ENCODE measurements around the gene AMBP.
A peak's percentile ranks its signal among the peaks of the same experiment; 100 is the strongest.
"Not testable (repeated sequence)": the region's sequence is repeated elsewhere in the genome, so short reads cannot be mapped to it uniquely, and the experiment has no call there.

Gene AMBP

DNA sequence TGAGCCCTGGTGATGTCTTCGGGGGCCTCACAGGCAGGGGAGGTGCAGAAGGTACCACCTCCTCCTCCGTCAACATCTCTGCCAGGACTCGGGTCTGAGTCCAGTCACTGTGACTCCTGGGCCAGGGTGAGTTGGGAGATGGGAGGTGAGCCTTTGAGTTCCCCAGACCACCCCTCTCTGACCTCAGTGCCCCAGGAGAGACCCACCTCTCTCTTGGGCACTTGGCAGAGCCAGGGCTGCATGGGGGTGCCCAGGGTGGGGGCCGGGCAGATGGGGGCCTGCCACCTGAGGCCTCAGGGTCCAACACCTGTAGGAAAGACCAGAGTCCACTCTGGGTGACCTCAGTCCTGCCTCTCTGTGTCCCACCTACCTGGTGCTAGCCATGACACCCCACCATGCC lies 14.2 kb upstream of the AMBP start:
- DNase-seq (ENCODE audit: low read depth) = no peak

DNA sequence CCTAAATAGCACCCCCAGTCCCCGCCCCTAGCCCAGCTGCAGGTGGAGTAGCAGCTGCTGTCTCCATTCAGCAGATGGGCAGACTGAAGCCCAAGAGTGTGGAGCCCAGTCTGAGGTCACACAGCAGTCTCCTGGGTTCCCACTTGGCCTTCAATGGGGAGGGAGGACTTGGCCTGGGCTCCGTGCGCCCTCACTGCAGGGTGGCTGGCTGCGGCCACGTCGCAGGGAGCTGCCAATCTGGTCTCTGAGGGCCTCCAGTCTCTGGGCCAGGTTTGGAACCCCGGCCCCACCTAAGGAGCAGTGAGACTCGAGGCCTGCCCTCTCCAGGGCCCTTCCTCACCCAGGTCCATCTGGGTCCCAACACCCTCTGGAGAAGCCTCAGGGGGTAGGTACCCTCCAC lies 13.6 kb upstream of the AMBP start:
- DNase-seq (ENCODE audit: low read depth) = no peak

DNA sequence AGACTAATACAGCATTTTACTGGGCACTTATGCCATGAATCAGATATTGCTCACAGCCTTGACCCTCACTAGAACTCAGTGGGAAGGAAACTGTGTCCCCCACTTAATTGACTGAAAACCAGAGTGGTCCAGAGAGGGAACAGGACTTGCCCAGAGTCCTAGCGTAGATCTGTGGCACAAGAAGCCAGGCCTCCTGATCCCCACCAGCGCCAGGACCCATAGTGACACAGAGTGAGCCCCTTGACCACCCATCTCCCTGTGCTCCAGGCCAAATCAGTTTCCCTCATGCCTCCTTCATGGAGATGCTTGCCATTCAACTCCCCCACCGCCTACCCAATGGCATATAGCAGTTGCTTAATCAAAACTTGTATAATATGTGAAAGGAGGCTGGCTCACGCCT lies 12.7 kb upstream of the AMBP start:
- no peak for DNase-seq (ENCODE audit: low read depth)

DNA sequence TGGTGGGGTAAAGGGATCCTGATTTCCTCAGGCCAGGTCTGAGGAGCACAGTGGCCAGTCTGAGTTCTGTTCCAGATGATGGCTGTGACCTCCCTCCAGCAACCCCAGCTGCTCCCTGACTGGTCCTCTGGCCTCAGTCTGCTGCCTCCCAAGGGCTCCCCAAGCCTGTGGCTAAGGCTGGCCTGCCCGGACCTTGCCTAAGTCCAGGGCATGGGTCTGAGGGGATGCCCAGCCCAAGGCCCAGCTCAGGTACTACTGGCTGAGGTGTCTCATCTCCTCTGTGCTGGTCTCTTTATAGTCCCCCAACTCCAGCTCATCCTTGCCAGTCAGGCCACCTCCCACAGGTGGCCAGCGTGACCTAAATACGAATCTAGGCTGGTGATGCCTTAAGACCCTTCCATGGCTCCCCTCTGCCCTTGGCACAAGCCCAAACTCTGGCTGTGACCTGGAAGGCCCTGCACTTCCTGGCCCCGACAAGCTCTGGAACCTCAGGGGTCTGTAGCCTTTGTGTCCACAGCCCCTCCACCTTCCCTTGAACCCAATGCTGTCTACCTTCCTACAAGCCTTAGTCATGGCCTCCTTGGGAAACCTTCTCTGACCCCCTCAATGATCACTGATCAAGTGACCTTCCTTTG lies 11.2 kb upstream of the AMBP start:
- no peak for DNase-seq (ENCODE audit: low read depth)

DNA sequence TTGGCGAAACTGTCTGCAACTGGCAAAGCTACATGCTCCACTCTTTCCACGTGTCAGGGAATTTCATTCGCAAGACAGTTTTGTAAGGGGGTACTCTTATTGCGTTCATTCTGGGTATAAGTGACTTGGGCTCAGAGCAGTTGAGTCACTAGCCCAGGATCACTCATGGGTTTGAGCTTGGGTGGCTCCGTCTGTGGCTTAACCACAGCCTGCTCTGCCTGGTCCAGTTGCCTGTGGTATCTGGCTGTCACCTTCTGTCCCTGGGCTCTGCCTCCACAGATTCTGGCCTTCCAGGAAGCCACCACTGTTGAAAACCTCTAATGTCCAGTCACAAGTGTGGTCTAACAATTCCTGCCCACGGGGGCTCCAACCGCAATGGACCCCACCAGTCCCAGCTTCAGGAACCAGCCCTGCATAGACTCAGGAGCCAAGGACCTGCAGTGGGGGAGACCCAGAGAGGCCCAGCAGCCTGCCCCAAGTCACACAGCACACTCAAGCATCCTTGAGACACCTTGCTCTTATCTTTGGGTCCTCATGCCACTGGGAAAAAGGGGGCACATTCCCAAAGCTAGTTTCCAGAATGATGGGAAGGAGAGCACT lies 10.6 kb upstream of the AMBP start:
- no peak for DNase-seq (ENCODE audit: low read depth)

DNA sequence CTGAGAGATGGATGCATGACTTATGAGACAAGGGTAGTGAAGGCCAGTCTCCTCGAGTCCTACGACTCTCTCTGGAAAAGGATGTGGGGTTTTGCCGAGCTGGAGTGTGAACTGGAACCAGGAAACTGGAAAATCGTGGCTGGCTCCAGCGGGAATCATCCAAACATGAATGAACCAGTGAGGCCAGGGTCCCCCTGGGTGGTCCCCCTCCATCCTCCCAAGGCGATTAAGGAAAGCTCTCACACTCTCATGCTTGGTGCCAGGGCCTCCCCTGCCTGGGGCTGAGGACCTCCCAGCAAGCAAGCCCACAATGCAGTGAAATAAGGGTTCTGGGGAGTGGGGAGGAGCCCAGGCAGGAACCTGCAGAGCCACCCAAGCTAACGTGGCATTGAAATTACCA lies 9.6 kb upstream of the AMBP start:
- DNase-seq (ENCODE audit: low read depth) = no peak

DNA sequence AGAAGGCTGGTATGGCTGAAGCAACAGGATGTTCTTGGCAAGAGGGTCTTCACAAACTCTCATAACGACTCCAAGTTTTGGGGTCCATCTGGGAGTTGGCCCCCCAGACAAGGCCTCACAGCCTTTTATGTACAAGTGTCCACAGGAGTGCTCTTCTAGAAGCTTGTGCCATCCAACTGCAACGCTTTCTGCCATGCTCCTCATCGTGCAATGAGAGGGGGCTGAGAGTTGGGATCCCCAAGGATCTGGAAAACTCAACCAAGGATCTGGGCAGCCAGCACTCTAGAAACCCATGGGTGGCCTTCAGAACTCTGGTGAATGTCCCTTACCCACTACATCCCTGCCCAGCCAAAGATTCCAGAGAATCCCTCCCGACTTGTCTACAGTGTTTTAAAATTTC lies 8.5 kb upstream of the AMBP start:
- no peak for DNase-seq (ENCODE audit: low read depth)

DNA sequence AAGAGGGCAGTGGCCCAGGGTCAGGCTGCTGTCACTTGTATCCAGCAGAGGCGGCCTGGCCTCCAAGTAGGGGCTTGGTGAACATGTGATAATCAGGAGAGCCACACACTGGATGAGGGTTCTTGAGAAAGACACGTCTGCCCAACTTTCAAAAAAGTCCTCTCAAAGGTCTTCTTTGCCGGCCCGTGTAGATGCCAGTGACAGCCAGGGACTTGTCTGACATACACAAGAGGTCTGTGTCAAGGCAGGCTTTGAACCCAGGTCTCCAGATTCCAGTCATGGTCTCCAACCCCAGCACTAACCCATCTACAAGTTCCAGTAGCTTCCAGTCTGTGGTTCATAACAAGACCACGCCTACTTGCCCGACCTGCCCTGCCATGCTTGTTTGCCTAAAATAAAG lies 7.9 kb upstream of the AMBP start:
- no peak for DNase-seq (ENCODE audit: low read depth)

DNA sequence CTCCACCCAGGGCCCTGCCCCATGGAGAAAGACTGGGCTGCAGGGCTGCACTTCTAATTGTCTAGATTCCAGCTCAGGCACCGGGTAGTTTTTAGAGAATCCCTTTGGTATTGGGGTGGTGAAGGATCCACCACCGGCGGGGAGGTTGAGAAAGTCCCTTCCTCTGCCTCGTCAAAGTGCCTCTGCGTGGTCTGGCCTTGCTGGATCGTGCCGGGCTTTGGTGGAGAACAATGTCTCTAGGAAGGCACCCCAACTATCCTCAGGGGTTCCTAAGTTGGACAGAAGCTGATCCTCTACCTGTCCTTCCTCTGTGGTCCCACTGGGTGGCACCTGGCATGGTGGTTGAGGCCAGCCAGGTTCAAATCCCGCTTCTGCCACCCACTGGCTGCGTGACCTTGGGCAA lies 7.3 kb upstream of the AMBP start:
- DNase-seq (ENCODE audit: low read depth) = no peak

DNA sequence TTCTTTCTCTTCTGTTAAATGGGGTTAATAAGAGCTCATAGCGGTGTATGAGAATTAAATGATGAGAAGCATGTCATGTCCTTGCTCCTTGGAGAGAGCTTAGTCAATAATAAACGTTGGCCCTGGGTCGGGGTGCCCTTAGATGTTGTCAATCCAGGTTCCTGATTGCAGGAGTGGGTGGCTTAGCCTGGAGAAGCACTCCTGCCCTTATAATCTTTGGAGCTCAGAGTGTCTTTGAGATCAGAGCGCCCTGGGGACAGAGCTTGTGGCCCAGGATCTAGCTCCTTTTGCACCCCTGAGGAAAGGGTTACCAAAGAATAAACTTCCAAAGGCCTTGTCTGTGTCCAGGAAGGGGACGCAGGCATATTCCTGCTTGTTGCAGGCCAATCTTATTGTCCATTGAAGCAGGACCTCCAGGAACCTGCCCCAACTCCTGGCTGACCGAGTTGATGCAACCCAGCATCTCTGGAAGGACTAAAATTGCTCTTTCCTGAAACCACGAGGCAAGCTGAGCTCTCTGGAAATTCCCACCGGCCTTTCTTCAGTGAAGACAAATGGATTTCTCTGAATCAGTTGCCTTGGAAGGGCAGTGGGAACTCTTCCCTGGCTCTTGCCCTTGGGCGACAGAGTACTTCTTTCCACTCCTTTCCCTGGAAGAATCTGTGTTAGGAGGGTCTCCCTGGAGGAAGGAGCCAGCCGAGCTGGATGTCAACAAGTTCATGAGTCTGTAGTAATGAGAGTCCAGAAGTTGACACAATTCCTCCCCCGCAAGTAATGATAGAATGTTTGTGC lies 6.4 kb upstream of the AMBP start:
- no peak for DNase-seq (ENCODE audit: low read depth)

DNA sequence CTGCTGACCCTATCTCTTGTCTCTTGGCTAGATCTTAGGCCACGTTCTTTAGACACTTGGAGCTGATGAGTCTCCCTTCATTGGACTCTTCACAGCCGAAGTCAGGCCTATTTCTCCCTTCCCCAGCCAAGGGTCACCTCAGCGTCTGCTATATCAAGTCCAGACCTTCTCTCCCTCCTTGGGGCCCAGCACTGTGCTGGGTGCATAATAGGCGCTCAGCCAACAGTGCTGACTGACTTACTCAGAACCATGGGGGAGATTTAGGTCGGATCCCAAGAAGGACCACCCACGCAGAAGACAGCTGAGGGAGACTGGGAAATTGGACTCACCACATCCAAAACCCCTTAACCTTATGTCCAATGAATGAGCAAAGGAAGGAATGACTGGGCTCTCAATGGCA lies 5.6 kb upstream of the AMBP start:
- no peak for DNase-seq (ENCODE audit: low read depth)

DNA sequence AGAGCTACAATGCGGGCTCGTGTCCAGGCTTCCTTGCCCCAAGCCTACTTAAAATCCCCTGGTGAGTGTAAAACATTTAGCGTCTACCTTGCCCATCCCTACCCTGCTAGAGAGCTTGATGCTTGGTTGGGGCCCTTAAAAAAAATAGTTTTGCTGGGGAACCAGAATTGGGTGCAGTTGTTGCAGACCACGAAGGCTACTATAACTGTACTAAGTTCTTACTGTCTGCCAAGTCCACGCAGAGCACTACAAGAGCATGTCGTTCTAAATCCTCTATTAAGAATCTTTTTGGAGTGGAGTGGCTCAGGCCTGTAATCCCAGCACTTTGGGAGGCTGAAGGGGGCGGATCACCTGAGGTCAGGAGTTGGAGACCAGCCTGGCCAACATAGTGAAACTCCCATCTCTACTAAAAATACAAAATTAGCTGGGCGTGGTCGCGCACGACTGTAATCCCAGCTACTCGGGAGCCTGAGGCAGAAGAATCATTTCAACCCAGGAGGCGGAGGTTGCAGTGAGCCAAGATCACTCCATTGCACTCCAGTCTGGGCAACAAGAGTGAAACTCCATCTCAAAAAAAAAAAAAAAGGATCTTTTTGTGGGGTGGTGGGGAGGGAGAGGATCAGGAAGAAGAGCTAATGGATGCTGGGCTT lies 4.8 kb upstream of the AMBP start:
- DNase-seq (ENCODE audit: low read depth) = not testable (repeated sequence)

DNA sequence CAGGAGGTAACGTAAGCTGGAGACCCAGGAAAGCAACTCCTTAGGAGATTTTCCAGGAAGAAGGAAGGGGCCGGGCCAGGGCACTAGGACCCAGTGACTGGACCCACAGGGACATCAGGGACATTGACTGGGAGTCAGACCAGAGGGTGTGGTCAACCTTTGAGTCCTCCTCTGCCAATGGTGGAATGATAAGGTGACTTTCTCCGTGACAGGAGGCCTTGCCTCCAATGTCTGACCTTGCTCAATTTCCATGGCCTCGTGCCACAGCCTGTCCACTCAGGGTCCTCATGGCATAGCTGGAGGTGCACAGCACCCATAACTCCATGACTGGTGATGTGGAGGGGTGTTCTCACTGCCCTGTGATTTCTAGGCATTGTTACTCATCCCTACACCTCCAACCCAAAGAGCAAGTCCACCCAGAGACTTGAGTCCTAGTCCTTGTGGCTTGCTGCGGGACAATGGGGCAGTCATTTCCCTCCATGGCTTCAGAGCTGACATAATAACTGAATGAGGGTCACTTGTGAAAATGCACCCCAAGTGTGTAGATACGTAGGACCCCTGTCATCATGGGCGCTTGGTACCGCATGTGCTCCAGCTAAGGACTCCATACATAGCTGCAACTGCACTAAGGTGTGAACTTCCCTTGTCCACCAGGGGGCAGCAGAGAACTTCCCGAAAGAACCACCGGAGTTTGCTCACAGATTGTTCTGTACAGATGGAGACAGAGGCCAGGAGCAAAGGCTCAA lies 4.1 kb upstream of the AMBP start:
- peak; percentile 60 for DNase-seq (ENCODE audit: low read depth)

DNA sequence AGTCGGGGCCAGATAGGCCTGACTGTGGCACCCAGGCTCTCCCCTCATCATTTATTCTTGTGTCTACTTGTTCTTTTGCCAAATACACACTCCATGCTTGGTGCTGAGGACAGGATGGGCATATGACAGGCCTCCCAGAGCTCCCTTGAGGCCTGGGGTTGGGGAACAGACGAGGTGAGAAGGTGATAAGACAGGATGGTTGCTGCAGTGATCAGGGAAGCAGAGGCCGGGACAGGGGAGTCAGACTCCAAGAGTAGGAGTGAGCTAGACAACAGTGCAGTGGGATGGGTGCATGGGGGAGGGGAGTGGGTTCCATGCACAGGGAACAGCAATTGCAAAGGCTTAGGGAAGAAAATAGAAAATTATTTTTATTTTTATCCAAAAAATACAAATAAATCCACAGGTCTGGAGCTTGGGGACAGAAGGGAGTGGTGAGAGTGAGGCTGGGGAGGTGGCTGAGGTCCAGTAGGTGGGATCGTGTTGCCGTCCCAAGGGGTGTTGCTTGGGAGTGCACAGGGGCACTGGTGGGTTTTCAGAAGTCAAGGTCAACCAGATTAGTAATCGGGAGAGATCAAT lies 3.4 kb upstream of the AMBP start:
- no peak for DNase-seq (ENCODE audit: low read depth)

DNA sequence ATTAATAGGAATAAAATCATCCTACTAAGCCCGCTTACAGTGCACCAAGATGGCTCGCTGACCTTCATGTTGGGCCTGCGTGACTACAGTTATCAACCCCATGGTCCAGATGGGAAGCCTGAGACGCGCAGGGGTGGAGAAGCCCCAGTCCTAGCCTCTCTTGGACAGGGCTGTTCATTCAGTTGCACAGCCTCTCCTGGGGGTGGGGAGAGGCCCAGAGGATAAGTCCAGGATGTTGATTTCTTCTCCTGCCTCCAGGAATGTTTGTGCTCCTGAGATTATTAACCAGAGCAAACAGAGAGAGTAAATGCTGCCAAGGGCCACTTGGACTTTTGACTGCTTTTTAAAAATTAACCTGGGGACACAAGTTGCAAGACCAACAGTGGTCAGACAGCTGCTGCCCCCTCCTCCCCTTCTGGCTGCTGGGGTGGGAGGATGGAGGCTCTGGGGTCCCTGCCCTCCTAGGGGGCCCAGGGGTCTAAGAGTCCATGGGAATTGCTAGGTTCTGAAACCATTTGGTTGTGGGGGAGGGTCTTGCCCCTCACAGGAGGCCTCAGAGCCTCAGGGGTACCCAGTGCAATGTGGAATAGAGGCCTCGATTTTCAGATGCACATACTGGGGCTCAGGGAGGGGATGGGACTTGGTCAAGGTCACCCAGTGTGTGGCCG lies 2.8 kb upstream of the AMBP start:
- no peak for DNase-seq (ENCODE audit: low read depth)

DNA sequence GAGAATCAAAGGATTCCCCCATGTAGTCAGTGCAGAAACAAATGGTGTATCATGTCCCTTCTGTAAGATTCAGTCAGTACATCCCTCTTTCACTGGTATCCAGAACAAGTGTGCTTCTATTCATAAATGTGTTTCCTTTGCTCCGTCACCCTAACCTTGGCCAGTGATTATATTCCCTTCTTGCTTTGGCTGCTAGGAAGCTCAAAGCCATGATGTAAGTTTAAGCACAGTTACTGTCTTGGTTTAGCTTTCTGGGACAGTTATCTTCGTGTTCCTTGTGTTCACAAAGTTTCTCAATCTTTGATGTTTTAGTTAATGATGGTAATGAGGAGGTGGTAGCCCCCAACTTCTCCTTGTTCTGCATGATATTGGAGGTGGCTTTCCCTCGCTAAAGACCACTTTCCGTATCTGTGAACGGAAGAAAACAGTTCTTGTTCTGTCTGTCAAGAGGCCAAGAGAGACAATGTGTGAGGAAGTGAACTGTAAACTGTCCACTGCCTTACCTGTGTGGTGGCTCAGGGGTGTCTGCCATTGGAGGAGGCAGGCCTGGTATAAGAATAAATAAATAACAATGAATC lies 2.2 kb upstream of the AMBP start:
- no peak for DNase-seq (ENCODE audit: low read depth)

DNA sequence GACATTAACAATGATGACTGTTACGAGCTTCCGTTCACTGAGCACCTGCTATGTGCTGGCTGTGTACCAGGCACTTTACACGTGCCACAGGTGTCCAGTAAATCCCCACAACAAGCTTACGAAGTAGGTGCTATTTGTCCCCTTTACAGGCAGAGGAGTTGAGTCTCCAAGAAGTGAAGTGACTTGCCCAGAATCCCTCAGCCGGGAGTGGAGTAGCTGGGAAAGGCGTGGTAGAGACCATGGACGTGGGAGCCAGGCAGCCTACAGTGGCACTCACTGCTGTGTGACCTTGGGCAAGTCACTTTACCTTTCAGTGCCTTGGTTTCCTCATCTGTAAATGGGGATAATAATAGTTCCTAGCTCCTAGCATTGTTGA lies 669 bp upstream of the AMBP start:
- DNase-seq (ENCODE audit: low read depth) = no peak

DNA sequence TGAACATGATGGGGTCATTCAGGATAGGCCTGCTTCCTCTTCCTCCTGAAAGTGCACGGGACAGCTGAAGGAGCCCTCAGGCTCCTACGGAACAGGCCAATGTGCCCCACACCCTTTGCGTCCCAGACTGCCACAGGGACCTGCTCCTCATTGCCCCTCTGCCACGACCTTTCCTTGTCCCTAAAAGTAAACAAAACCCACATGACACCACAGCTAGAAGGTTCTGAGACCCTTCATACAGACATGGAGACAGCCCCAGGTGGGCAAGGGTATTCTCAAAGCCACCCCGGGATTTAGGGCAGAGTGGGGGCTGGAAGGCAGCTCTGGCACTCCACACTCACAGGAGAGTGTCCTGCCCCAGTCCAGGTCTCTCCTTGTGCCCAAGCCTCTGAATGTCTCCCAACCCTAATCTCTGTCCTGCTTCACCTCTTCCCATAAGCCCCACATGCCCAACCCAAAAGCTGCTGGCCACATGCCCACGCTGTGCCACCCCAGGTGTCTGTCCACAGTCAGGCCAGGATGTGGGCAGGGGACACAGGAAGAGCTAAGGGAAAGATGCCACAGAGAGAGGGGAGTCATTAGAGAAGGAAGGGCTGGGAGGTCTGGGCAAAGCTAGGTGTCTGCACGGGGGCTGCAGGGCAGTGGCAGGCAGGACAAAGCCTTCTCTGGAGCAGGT lies 800 bp downstream of the AMBP start:
- no peak for DNase-seq (ENCODE audit: low read depth)

DNA sequence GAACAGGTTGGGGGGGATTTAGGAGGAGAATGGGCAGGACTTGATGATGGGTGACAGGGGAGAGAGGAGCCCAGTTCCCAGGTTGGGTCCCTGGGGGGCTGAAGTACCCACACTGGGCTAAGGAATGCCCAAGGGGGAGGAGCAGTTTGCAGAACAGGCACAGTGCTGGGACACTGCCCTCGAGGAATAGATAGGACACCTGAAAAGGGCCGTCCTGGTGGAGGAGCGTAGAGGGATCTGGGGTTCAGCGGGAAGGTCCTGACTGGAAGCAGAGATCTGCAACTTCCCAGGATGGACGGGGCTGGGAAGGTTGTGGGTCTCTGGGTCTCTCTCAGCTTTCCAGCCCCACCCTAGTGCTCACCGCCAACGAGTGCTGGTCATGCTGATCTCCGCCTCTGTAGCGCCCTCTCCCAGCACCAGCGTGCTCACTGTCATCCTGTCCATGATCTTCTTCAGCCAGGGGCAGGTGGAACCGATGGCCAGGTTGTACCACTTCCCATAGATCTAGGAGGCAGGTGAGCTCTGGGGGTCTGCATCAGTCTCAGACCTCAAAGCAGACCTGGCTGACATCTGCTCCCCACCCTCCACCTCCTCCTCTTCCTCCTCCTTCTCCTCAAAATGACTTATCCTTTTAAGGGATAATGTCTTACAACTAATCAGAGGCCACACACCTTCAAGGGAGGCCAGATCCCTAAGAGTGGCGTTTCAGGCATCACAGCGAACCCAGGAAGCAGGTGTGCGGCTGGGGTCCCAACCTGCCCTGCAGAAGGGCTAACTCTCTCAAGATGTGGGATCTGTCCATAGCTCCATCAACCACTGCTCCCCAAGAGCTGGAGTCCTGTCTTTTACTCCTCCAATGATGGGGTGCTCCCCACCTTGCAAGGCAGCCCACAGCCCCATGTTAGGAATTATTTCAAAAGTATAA lies 1.6 kb downstream of the AMBP start:
- no peak for DNase-seq (ENCODE audit: low read depth)

Data from T follicular helper cell (primary cell).